Measurements from ENCODE around the gene TSPAN18.

The TSPAN18 gene

GRCh38 chr11:44859528-44859925, 132.8 kb downstream of the TSPAN18 start:
- no peak for TF ChIP-seq CTCF (IDR thresholded peaks at IDR 0.05; ENCODE audit: insufficient read depth, missing control alignments)
- no peak for FAIRE-seq
- DNase-seq (ENCODE audit: insufficient read length, low spot score), result no peak

- no peak for FAIRE-seq
- TF ChIP-seq CTCF (IDR thresholded peaks at IDR 0.05; ENCODE audit: insufficient read depth, missing control alignments), result no peak
- DNase-seq (ENCODE audit: insufficient read length, low spot score), result no peak
Measured at GRCh38 chr11:44860346-44860745, 133.6 kb downstream of the TSPAN18 start.

GRCh38 chr11:44861849-44862557, 135.2 kb downstream of the TSPAN18 start:
- TF ChIP-seq CTCF (IDR thresholded peaks at IDR 0.05; ENCODE audit: insufficient read depth, missing control alignments), result no peak
- peak; percentile 83 for DNase-seq (ENCODE audit: insufficient read length, low spot score)
- no peak for FAIRE-seq

GRCh38 chr11:44862558-44863101, 135.9 kb downstream of the TSPAN18 start:
- DNase-seq (ENCODE audit: insufficient read length, low spot score) (no peak), FAIRE-seq (no peak)
- TF ChIP-seq CTCF (IDR thresholded peaks at IDR 0.05; ENCODE audit: insufficient read depth, missing control alignments), result no peak

- TF ChIP-seq CTCF (IDR thresholded peaks at IDR 0.05; ENCODE audit: insufficient read depth, missing control alignments), result no peak
- DNase-seq (ENCODE audit: insufficient read length, low spot score) (no peak), FAIRE-seq (no peak)
Measured at GRCh38 chr11:44863231-44863630, 136.5 kb downstream of the TSPAN18 start.

- no peak for DNase-seq (ENCODE audit: insufficient read length, low spot score)
- TF ChIP-seq CTCF (IDR thresholded peaks at IDR 0.05; ENCODE audit: insufficient read depth, missing control alignments), result no peak
- no peak for FAIRE-seq
Measured at GRCh38 chr11:44865866-44866272, 139.1 kb downstream of the TSPAN18 start.

- no peak for DNase-seq (ENCODE audit: insufficient read length, low spot score)
- no peak for TF ChIP-seq CTCF (IDR thresholded peaks at IDR 0.05; ENCODE audit: insufficient read depth, missing control alignments)
- no peak for FAIRE-seq
Measured at GRCh38 chr11:44866286-44866685, 139.5 kb downstream of the TSPAN18 start.

Data from D721Med (cell line).